GM21423 (cell line): ENCODE data around the gene MED31.
"Not testable (repeated sequence)": the region's sequence is repeated elsewhere in the genome, so short reads cannot be mapped to it uniquely, and the experiment has no call there.

ENCODE experiments used
- ATAC-seq: cut with Tn5 transposase; IDR thresholded peaks from one replicate; pipeline ENCODE4 v1.9.1; 2021; ENCODE audit warnings: mild to moderate bottlenecking, moderate library complexity; ENCODE audit not compliant: unreplicated experiment

The MED31 gene

GRCh38 chr17:6677158-6677831 is 25.9 kb upstream of the MED31 start:
- no peak for ATAC-seq

DNA sequence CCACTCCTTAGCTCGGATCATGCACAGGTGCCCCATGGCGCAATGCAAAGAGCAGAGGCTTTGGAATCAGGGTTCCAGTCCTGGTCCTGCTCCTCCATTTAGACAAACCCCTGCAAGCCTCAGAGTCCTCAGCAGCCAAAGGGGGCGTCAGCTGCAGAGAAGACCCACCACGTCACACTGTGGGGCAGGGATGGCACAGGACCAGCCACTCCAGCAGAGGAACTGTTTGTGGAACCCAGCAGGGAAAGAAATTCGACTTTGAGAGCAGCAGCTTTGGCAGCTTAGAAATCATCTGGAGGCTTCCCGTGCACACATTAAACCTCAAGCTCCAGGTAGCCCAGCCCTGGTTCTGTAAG is 25.4 kb upstream of the MED31 start:
- ATAC-seq, result no peak

DNA sequence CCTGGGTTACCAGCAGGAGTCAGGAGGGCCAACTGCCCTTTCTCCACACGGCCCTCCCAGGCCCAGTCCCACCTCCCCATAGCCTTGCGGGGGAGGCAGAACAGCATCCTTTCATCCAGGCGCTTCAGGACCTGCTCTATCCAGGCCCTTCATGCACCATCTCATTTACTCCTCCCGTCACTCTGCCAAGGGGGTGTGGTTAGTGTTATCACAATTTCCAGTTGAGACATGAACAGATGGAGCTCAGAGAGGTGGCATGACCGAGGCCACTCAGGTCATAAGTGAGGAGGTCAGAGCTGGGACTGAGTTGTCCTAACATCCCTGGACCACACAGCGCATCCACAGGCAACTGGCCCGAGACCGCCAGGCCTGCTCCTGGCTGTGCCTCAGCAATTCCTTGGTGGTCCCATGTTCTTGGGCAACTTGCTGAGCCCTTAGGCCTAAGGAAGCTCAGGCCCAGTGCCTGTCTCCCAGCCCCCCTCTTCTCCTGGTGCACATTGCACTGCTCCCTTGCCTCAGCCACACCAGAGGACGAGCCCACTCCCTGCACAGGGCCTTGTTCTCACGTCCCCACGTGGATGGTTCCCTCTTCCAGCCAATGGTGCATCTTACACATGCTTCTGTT is 23.9 kb upstream of the MED31 start:
- ATAC-seq, result no peak

- ATAC-seq, result no peak
These were observed 23.2 kb upstream of the MED31 start for GRCh38 chr17:6674586-6674985.

GRCh38 chr17:6671431-6671830 is 20.0 kb upstream of the MED31 start:
- no peak for ATAC-seq

GRCh38 chr17:6670999-6671398 is 19.6 kb upstream of the MED31 start:
- no peak for ATAC-seq

DNA sequence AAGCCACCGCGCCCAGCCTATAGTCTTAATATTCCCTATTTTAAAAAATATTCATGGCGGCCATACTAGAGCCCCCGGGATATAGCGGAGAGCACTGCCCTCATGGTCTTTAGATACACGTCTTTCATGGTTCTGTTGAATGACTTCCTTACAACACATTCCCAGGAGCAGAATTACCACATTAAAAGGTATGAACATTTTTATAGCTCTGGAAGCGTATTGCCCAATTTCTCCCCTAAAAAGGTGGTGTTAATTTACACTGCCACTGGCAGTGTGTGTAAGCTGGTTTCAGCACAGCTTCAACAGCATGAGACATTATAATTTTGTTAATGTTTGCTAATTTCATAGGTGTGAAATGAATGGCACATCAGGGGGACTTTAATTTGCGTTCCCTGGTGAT is 19.2 kb upstream of the MED31 start:
- ATAC-seq, result no peak

GRCh38 chr17:6669479-6670212 is 18.2 kb upstream of the MED31 start:
- ATAC-seq, result no peak

DNA sequence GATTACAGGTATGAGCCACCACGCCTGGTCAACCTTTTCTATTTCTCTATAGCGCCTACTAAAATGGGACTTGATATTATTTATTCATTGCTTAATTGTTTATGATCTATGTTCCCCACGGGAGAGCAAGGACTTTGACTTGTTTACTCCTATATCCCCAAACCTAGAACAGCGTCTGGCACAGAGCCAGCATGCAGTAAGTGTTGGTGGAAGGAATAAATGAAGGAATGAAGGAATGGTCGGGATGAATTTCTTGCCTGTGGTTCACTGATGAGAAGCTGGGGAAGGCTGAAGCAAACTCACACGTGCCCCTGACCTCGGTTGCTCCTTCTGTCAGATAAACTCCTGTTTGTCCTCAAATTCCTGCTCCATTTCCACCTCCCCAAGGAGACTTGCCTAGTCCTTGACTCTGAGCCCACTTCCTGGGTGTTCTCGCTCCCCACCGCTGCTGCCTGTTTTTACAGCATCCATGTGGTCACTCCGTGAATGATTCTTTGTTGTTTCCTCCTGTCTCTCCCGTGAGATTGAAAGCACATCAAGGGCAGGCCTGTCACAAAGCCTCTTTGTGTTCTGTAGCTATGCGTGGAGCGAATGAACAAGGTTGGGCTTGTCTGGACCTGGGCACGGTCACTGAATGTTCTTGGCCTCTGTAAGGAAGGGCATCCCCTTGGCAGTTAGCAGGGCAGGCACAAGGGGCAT is 17.5 kb upstream of the MED31 start:
- no peak for ATAC-seq

DNA sequence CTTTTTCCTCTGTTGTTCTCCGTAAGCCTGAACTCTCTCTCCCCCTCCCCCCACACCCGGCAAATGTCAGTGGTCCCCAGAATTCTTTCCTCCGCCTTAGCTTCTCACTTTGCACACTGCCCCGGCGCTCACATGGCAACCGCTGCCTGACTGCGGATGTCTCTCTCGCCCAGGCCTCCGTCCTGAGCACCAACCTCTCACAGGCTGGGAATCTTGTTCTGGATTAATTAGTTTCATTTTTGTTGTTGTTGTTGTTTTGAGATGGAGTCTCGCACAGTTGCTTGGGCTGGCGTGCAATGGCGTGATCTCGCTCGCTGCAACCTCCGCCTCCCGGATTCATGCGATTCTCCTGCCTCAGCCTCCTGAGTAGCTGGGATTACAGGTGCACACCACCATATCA is 16.8 kb upstream of the MED31 start:
- ATAC-seq, result no peak

- no peak for ATAC-seq
These were observed 16.1 kb upstream of the MED31 start for GRCh38 chr17:6667516-6667915.

DNA sequence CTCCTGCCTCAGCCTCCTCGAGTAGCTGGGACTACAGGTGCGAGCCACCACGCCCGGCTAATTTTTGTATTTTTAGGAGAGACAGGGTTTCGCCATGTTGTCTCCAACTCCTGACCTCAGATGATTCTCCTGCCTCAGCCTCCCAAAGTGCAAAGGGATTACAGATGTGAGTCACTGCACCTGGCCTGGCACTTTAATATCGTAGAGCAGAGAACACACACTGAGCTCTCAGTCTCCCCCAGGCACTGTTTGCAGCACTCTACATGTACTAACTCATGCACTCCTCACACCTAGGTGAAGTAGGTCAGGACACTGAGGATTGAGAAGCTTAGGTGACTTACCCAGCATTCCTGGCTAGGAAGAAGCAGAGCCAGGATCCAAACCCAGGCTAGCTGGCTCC is 15.2 kb upstream of the MED31 start:
- no peak for ATAC-seq

GRCh38 chr17:6666077-6666521 is 14.7 kb upstream of the MED31 start:
- ATAC-seq, result no peak

- ATAC-seq, result not testable (repeated sequence)
These were observed 11.8 kb upstream of the MED31 start for GRCh38 chr17:6663200-6663599.

GRCh38 chr17:6661464-6661848 is 10.1 kb upstream of the MED31 start:
- no peak for ATAC-seq

DNA sequence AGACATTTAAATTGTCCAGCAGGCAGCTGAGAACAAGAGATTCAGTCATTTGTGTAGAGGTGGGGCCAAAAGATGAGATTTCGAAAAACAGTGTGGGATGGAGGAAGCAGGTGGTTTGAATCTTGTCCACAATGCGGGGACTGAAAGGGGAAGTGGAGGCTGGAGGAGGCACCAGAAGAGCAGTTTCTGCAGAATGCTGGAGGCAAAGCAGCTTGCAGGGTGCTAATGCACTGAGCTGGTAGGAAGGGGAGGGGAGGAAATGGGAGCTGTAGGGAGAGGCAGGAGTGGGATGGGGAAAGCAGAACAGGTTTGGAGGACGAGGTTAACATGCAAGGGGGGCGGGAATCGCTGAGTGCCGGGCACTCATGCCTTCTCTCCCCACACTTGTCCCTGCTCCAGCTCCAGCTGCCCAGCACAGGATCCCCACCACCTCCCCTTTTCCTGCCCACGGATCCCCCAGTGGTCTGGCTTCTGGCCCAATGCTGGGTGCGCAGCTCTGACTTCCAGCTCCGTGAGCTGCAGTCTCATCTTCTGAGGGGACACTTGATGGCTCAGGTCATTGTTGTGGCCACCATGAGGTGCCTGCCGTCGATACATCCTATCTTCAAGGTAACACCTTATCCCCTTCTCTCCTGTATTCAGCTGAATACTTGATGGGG is 9.5 kb upstream of the MED31 start:
- no peak for ATAC-seq

- no peak for ATAC-seq
These were observed 8.7 kb upstream of the MED31 start for GRCh38 chr17:6660101-6660500.

- ATAC-seq, result not testable (repeated sequence)
These were observed 7.0 kb upstream of the MED31 start for GRCh38 chr17:6658411-6658810.

DNA sequence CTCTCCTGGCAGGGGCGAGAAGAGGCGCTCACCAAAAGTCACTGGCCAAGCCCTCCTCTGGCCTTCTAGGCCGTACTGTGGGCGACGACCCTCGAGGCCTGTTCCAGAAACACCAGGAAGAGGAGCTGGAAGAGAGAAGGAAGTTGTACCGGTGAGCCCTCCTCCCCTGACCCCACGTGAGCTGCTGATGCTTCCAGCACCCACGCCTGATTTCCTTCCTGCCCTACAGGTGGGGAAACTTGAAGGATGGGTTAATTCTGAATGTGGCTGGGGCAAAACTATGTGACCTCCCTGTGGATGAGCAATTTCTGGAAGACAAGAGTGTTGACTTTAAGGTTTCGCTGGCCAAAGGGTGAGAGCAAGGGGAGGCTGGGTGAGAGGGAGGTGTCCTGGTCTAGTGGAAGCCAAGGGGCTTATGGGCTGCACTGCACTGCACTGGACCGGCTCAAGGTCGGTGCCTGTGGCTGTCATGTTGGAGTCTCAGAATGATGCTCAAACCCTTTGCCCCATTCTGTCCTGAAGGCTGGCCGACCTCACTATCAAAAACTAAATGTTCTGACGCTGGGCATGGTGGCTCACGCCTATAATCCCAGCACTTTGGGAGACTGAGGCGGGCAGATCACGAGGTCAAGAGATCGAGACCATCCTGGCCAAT is 6.4 kb upstream of the MED31 start:
- ATAC-seq, result no peak

- ATAC-seq, result peak; percentile 44
These were observed 5.6 kb upstream of the MED31 start for GRCh38 chr17:6656797-6657632.
